GM12874 (cell line): ENCODE measurements around the gene PIGZ.

Experiments
- TF ChIP-seq, protein P1 (sequence below): IDR thresholded peaks from 2 replicates; pipeline ENCODE4 v1.5.1; 2011; ENCODE audit warnings: low read depth, mild to moderate bottlenecking, control low read depth, low read length, moderate library complexity; ENCODE audit not compliant: insufficient read depth

PIGZ gene

DNA sequence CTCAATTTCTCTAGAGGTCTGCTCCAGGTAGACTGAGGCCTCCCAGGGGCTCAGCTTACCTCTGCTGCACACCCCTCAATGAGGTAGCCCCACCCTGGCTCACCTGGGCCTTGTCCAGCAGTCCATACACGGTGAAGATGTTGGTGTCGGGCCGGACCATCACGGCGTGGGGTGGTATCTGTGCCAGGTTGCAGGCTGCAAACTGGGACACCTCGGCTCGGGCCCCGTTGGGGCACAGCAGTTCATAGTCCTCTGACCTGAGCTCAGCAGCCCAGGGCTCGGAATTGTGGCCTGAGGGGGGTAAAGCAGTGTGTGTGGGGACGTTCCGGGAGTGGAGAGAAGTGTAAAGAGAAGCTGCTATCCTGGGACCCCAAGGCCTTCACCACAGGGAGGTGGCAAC is 37.8 kb upstream of the PIGZ start:
- TF ChIP-seq, protein P1, sequence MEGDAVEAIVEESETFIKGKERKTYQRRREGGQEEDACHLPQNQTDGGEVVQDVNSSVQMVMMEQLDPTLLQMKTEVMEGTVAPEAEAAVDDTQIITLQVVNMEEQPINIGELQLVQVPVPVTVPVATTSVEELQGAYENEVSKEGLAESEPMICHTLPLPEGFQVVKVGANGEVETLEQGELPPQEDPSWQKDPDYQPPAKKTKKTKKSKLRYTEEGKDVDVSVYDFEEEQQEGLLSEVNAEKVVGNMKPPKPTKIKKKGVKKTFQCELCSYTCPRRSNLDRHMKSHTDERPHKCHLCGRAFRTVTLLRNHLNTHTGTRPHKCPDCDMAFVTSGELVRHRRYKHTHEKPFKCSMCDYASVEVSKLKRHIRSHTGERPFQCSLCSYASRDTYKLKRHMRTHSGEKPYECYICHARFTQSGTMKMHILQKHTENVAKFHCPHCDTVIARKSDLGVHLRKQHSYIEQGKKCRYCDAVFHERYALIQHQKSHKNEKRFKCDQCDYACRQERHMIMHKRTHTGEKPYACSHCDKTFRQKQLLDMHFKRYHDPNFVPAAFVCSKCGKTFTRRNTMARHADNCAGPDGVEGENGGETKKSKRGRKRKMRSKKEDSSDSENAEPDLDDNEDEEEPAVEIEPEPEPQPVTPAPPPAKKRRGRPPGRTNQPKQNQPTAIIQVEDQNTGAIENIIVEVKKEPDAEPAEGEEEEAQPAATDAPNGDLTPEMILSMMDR = no peak

DNA sequence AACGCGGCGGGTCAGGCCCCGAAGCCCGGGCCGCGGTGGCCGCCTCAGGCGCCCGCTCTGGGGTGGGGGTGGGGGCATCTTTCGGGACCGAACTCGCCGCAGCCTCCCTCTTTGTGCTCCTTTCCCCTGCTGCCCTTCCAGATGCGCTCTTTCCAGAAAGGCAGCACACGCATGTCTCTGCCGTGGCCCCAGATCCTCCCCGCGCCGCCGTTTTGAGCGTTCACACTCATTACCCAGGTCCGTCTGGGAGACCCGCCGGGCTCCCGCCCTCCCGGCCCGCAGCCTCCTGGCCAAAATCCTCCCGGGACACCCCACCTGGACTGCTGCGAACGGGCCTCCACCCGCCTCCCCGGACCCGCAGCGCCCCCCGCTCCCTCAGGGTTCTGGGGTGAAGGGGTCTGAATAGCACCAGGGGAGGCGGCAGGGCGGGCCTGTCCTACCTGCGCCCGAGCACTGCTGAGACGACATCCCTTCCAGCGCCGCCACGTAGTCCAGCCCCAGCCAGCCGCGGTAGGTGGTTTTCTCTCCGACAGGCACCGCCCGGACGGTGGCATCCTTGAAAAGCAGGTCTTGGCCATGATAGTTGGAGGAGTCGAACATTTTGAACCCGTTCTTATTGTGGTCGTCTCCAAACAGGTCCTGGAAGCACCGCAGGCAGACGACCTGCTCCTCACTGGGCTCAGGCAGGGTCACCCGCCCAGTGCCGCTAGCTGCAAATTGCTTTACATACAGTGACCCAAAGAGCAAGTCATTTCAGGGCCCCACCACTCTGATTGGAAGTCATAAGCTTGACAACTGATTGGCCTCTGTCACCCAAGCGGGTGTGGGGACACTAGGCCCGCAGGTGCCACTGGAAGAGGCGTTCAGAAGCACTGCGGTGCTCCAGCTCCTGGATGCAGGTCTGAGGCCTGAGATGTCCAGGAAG is 35.1 kb upstream of the PIGZ start:
- TF ChIP-seq, protein P1 = no peak

DNA sequence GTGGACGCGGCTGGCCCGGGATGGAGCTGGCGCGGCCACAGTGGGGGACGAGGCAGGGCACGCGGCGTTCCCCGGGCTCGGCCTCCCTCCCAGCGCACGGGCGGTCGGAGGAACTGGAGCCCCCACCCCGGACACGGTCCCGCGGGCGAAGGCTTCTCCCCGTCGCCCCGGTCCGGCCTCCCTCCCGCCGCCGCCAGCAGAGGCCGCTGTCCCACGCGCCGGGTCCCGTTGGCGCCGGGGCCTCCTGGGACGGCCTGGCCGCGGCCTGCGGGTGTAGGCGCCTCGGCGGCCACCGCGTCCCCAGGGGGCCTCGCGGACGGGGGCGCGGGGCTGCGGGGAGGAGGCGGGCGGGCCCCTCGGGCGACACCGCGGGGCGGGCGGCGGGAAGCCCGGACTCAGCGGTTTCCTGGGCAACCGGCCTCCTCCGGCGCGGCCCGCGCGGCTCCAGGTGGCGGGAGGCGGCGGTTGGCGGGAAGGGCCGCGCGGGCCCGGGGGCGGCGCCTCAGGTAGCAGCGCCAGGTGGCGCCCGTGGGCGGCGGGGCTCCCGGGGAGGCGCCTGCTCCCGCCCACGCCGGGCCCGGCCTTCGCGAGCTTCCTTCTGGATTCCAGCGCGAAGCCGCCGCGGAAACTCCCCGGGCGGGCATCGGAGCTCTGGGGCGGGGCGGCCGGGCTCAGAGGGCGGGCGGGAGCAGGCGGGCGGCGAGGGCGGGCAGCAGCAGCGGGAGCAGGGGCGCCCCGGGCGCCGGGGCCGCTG is 34.2 kb upstream of the PIGZ start:
- TF ChIP-seq, protein P1 = peak; percentile 78

DNA sequence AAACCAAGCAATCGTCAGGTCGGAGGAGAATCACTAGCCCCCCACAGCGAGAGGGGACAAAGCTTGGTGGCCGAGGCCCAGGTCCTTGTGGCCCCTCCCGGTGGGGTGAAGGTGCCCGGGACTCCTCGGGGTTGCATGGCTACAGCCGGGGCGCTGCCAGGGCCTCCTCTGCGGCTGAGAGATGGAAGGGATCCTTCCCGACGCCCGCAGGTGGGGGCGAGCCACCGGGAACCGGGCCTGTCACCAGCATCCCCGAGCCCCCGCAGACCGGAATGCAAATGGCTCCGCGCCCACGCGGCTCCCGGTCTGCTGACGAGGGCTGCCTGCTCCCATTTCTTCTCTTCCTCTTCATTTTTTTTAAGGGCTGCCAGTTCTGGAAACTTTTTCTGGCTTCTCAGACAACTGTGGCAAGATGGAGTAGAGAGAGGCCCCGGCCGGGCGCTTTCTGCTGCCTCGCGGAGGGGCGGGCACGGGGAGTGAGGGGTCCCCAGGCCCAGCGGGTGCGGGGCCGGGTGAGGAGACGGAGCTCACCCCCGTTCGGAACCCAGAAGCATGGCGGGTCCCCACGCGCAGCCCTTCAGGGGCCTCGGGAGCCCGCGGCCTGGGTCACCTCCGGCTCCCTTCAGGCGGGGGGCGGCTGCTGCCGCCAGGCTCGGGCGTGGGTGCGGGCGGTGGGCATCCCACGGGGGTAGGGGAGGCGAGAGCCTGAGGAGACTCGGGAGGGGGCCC is 33.5 kb upstream of the PIGZ start:
- TF ChIP-seq, protein P1 = no peak

DNA sequence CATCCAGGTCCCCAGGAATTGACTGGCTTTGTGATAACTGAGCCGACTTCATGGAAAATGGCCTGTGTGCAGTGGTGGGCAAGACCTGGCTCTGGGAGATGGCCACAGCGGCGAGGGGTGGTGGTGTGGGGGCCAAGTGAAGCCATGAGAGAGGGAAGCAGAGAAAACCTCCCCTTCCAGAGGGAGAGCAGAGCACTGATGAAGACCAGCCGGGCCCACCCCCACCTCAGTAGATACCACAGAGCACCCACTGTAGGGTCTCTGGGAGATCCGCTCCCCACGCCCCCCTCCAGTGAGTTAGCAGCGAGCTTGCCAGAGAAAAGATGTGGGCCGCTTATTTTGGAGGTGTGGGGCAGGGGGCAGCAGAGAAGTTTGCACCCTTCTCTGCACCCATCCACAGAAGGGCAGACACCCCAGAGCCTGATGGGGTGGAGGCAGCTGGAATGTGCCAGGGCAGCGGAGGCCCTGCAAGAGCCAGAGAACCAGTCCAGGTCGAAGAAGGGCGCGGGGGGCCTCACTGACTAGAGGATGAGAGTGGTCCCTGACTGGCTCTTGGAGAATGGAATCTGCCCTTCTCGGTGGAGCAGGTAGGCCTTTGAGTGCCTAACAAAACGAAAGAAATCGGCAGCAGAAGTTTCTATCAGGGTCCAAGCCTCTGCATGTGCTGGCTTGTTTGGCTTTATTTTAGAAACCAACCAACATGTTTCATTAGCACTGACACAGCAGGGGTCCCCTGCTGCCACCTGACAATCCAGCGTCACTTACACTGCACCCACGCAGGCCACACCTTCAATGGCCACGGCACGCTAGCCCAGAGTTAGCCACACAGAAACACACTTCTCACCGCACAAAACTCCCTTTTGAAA is 32.7 kb upstream of the PIGZ start:
- TF ChIP-seq, protein P1 = no peak

DNA sequence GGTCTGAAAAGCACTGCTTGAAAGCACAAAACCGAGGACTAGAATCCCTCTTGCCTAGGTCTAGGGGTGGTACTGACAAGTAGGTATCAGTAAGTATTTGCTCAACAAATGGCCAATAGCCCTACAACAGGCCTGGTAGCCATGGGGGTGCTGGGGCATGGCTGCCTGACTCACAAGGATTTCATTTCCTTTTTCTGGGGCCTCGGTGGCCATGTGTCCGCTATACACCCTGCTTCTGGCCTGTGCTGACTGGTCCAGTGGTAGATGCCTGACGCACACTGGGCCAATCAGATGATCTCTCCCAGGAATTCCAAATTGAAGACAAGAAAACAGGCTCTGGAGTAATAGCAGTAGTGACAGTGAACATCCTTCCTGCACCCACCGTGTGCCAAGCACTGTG is 31.6 kb upstream of the PIGZ start:
- TF ChIP-seq, protein P1 = no peak
